BE2C (cell line): ENCODE results near the gene TCF4.

Source experiments
- DNase-seq: peaks from one replicate; pipeline ENCODE4 v3.0.0-alpha.2; 2020
- H3K27me3 ChIP-seq: fragments of 250-450 bp; sonication (Bioruptor Pico); 2 replicates; pipeline ENCODE4 v1.5.1; 2020; ENCODE audit warnings: mild to moderate bottlenecking
- H3K36me3 ChIP-seq: fragments of 250-450 bp; sonication (Bioruptor Pico); 2 replicates; pipeline ENCODE4 v1.5.1; 2020; ENCODE audit warnings: mild to moderate bottlenecking
- H3K4me1 ChIP-seq: fragments of 250-450 bp; sonication (Bioruptor Pico); 2 replicates; pipeline ENCODE4 v1.5.1; 2020
- H3K4me3 ChIP-seq: 2 replicates; pipeline ENCODE4 v1.5.1; 2011; ENCODE audit warnings: low read depth, low read length
- H3K9me3 ChIP-seq: fragments of 250-450 bp; sonication (Bioruptor Pico); 2 replicates; pipeline ENCODE4 v1.5.1; 2020
- CTCF ChIP-seq: IDR thresholded peaks from 2 replicates; pipeline ENCODE4 v1.5.1; 2012; ENCODE audit warnings: mild to moderate bottlenecking, low read depth, low read length

TCF4 gene

GRCh38 chr18:55466789-55467188 lies 121.2 kb downstream of the TCF4 start:
- TF ChIP-seq CTCF, result no peak
- H3K4me1 ChIP-seq, result peaks cover 16% of the 10 kb centered on the region; the same call in 1 of the 2 replicates
- H3K9me3 ChIP-seq, result no peaks in the 10 kb centered on the region
- H3K36me3 ChIP-seq, result no peaks in the 10 kb centered on the region; the same call in 1 of the 2 replicates
- H3K27me3 ChIP-seq, result no peaks in the 10 kb centered on the region
- no peak for DNase-seq
- no peak overlapping the region for H3K4me3 ChIP-seq

GRCh38 chr18:55465313-55465712 lies 122.7 kb downstream of the TCF4 start:
- no peak for DNase-seq
- TF ChIP-seq CTCF, result no peak
- Histone ChIP-seq H3K4me1 (peaks cover 15% of the 10 kb centered on the region; the same call in 1 of the 2 replicates), H3K9me3 (no peaks in the 10 kb centered on the region), H3K36me3 (peaks cover 6% of the 10 kb centered on the region; the same call in 1 of the 2 replicates), H3K4me3 (no peak overlapping the region), H3K27me3 (no peaks in the 10 kb centered on the region)

GRCh38 chr18:55464581-55464980 lies 123.4 kb downstream of the TCF4 start:
- Histone ChIP-seq H3K9me3 (no peaks in the 10 kb centered on the region), H3K27me3 (no peaks in the 10 kb centered on the region), H3K4me1 (peaks cover 15% of the 10 kb centered on the region; the same call in 1 of the 2 replicates), H3K36me3 (peaks cover 6% of the 10 kb centered on the region; the same call in 1 of the 2 replicates), H3K4me3 (no peak overlapping the region)
- TF ChIP-seq CTCF, result no peak
- DNase-seq, result no peak

- no peak overlapping the region for H3K4me3 ChIP-seq
Measured at GRCh38 chr18:55462652-55463051, 125.3 kb downstream of the TCF4 start.

GRCh38 chr18:55461848-55462247 lies 126.1 kb downstream of the TCF4 start:
- Histone ChIP-seq H3K36me3 (peaks cover 6% of the 10 kb centered on the region; the same call in 1 of the 2 replicates), H3K9me3 (no peaks in the 10 kb centered on the region), H3K27me3 (no peaks in the 10 kb centered on the region), H3K4me1 (peaks cover 9% of the 10 kb centered on the region; the same call in 1 of the 2 replicates), H3K4me3 (no peak overlapping the region)
- no peak for DNase-seq
- no peak for TF ChIP-seq CTCF

More at GRCh38 chr18:55462652-55463051, 125.3 kb downstream of the TCF4 start:
- H3K9me3 ChIP-seq, result no peaks in the 10 kb centered on the region
- TF ChIP-seq CTCF, result no peak
- H3K36me3 ChIP-seq, result peaks cover 6% of the 10 kb centered on the region; the same call in 1 of the 2 replicates
- H3K27me3 ChIP-seq, result no peaks in the 10 kb centered on the region
- no peak for DNase-seq
- H3K4me1 ChIP-seq, result peaks cover 11% of the 10 kb centered on the region; the same call in 1 of the 2 replicates

GRCh38 chr18:55458456-55459203 lies 129.4 kb downstream of the TCF4 start:
- H3K9me3 ChIP-seq, result no peaks in the 10 kb centered on the region
- H3K27me3 ChIP-seq, result no peaks in the 10 kb centered on the region
- DNase-seq, result no peak
- peaks cover 6% of the 10 kb centered on the region; the same call in 1 of the 2 replicates for H3K36me3 ChIP-seq
- TF ChIP-seq CTCF, result no peak
- no peak overlapping the region for H3K4me3 ChIP-seq
- no peaks in the 10 kb centered on the region; the same call in 1 of the 2 replicates for H3K4me1 ChIP-seq
